Measurements from ENCODE around the gene MYBPC2. TPM values are rescaled to one million over a fixed set of nuclear protein-coding genes. Genes with fewer than 3 reads are reported as not detected.
A peak's percentile ranks its signal among the peaks of the same experiment; 100 is the strongest.

Gene MYBPC2
- total and polyA plus RNA-seq, 9 donors, result 15.6 to 93.4 (median 62.2) TPM

GRCh38 chr19:50425581-50425980, 7.1 kb upstream of the MYBPC2 start:
- no peaks in the 10 kb centered on the region for H3K9me3 ChIP-seq (replicated peaks; ENCODE audit: control insufficient read depth, low read depth, low read length)
- WGBS (ENCODE audit: insufficient coverage), result 64% methylated on average over 5 of the region's 7 CpGs
- no peak for DNase-seq
- no peak overlapping the region for H3K27ac ChIP-seq (ENCODE audit: low read length)
- peaks cover 11% of the 10 kb centered on the region for H3K4me1 ChIP-seq (ENCODE audit: control insufficient read depth, insufficient read depth, low read length)
- no peak overlapping the region for H3K4me3 ChIP-seq (ENCODE audit: low read length)
- peaks cover 31% of the 10 kb centered on the region for H3K27me3 ChIP-seq (ENCODE audit: control insufficient read depth, insufficient read depth, low read length)
- no peaks in the 10 kb centered on the region for H3K36me3 ChIP-seq (ENCODE audit: control insufficient read depth, insufficient read depth, low read length)

DNA sequence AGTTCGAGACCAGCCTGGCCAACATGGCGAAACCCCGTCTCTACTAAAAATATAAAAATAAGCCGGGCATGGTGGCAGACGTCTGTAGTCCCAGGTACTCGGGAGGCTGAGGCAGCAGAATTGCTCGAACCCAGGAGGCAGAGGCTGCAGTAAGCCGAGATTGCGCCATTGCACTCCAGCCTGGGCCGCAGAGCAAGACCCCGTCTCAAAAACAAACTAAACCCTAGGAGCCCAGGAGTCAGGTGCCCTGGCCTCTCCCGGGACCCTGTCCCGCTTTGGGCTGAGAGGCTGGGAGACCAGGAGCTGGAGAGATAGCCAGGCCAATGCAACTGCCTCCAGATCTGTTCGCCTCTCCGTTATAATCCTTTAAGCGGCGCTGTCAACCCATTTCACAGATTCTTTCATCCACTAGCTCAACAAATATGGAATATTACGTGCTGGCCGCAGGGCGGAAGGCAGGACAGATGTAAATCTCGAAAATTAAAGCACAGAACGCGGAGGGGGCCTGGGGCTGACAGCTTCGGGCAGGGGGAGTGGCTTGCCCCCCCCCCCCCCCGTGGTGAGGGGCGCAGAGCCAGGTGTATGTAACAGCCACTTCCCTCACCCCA, 5.3 kb upstream of the MYBPC2 start:
- peaks cover 41% of the 10 kb centered on the region for H3K27me3 ChIP-seq (ENCODE audit: control insufficient read depth, insufficient read depth, low read length)
- no peaks in the 10 kb centered on the region for H3K36me3 ChIP-seq (ENCODE audit: control insufficient read depth, insufficient read depth, low read length)
- no peaks in the 10 kb centered on the region for H3K9me3 ChIP-seq (replicated peaks; ENCODE audit: control insufficient read depth, low read depth, low read length)
- peak overlapping the region; percentile 15 for H3K4me3 ChIP-seq (ENCODE audit: low read length)
- peaks cover 24% of the 10 kb centered on the region for H3K4me1 ChIP-seq (ENCODE audit: control insufficient read depth, insufficient read depth, low read length)
- peak overlapping the region; percentile 20 for H3K27ac ChIP-seq (ENCODE audit: low read length)
- no peak for DNase-seq
- WGBS (ENCODE audit: insufficient coverage), result 91% methylated on average over 14 of the region's 26 CpGs

DNA sequence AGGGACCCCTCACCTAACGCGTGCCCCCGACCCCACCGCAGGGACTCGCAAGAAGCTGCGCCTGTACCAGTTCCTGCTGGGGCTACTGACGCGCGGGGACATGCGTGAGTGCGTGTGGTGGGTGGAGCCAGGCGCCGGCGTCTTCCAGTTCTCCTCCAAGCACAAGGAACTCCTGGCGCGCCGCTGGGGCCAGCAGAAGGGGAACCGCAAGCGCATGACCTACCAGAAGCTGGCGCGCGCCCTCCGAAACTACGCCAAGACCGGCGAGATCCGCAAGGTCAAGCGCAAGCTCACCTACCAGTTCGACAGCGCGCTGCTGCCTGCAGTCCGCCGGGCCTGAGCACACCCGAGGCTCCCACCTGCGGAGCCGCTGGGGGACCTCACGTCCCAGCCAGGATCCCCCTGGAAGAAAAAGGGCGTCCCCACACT, 4.7 kb upstream of the MYBPC2 start:
- Histone ChIP-seq H3K4me1 (ENCODE audit: control insufficient read depth, insufficient read depth, low read length) (peaks cover 30% of the 10 kb centered on the region), H3K36me3 (ENCODE audit: control insufficient read depth, insufficient read depth, low read length) (no peaks in the 10 kb centered on the region), H3K4me3 (ENCODE audit: low read length) (peak overlapping the region; percentile 15), H3K9me3 (replicated peaks; ENCODE audit: control insufficient read depth, low read depth, low read length) (no peaks in the 10 kb centered on the region), H3K27me3 (ENCODE audit: control insufficient read depth, insufficient read depth, low read length) (peaks cover 47% of the 10 kb centered on the region), H3K27ac (ENCODE audit: low read length) (peak overlapping the region; percentile 29)
- 2% methylated on average over 34 of the region's 38 CpGs for WGBS (ENCODE audit: insufficient coverage)
- peak; percentile 95 for DNase-seq

DNA sequence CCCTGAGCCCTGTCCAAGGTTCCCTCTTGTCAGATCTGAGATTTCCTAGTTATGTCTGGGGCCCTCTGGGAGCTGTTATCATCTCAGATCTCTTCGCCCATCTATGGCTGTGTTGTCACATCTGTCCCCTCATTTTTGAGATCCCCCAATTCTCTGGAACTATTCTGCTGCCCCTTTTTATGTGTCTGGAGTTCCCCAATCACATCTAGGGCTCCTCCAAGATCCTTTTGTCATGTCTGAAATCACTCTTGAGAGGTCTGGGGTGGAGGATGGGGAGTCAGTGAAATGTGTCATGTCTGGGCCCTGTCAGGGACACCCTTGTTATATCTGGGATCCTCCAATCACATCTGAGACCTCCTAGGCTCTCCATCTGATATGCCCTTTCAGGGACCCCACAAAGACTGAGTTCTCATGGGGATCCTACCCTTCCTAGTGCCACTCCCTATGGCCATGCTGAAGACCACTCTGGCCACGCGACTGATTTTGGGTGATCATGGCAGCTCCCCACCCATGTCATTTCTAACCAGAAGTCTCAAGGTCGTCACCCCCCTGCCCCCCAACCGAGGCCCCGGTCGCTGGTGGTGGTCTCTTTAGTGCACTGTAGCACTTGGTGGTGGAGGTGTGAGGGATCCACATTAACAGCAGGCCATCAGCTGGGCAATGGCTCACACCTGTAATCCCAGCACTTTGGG, 3.8 kb upstream of the MYBPC2 start:
- Histone ChIP-seq H3K9me3 (replicated peaks; ENCODE audit: control insufficient read depth, low read depth, low read length) (no peaks in the 10 kb centered on the region), H3K4me1 (ENCODE audit: control insufficient read depth, insufficient read depth, low read length) (peaks cover 32% of the 10 kb centered on the region), H3K27ac (ENCODE audit: low read length) (no peak overlapping the region), H3K36me3 (ENCODE audit: control insufficient read depth, insufficient read depth, low read length) (no peaks in the 10 kb centered on the region), H3K27me3 (ENCODE audit: control insufficient read depth, insufficient read depth, low read length) (peaks cover 49% of the 10 kb centered on the region), H3K4me3 (ENCODE audit: low read length) (no peak overlapping the region)
- DNase-seq, result no peak
- 100% methylated on average over 1 of the region's 7 CpGs for WGBS (ENCODE audit: insufficient coverage)

GRCh38 chr19:50430888-50431342, 1.8 kb upstream of the MYBPC2 start:
- WGBS (ENCODE audit: insufficient coverage), result 10% methylated on average over 2 of the region's 13 CpGs
- no peaks in the 10 kb centered on the region for H3K36me3 ChIP-seq (ENCODE audit: control insufficient read depth, insufficient read depth, low read length)
- peak; percentile 25 for DNase-seq
- H3K4me3 ChIP-seq (ENCODE audit: low read length), result peak overlapping the region; percentile 57
- peaks cover 50% of the 10 kb centered on the region for H3K4me1 ChIP-seq (ENCODE audit: control insufficient read depth, insufficient read depth, low read length)
- H3K9me3 ChIP-seq (replicated peaks; ENCODE audit: control insufficient read depth, low read depth, low read length), result no peaks in the 10 kb centered on the region
- H3K27me3 ChIP-seq (ENCODE audit: control insufficient read depth, insufficient read depth, low read length), result peaks cover 52% of the 10 kb centered on the region
- H3K27ac ChIP-seq (ENCODE audit: low read length), result peak overlapping the region; percentile 92

DNA sequence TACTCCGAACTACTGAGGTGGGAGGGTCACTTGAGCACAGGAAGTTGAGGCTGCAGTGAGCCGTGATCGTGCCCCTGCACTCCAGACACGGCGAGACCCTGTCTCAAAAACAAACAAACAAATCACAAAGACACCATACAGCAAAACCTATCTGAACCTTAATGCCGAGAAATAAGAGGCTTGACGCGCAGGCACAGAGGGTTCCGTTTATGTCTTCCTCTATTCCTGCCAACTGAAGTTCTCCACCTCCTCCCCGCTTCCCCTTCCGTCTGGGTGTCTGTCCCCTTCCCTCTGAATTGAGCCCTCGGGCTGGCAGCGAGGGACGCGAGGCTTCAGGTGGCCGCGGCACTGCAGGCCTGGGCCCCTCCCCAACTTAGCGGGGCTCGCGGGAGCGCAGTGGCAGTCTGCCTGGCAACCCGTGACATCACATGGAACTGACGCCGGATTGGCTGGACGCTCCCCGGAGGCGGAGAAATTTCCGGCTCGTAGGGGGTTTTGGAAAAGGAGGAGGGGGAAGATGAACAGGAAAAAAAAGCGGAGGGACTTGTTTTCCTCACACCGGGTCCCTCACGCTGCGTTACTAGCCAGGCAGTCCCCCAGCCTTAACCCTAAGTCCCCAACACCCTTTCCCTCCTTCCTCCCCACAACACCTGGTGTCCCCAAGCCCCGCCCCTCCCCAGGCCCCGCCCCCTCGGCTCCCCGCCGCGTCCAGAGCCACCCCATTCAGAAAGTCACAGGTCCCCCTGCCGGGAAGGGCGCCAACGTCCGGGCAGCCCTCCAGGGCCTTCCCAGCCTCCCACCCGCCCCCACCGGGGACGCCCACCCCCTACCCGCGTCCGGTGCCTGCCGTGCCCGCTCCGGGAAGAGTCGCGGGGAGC, 1.1 kb upstream of the MYBPC2 start:
- no peaks in the 10 kb centered on the region for H3K36me3 ChIP-seq (ENCODE audit: control insufficient read depth, insufficient read depth, low read length)
- H3K27ac ChIP-seq (ENCODE audit: low read length), result peak overlapping the region; percentile 92
- peak overlapping the region; percentile 57 for H3K4me3 ChIP-seq (ENCODE audit: low read length)
- peak; percentile 90 for DNase-seq
- no peaks in the 10 kb centered on the region for H3K9me3 ChIP-seq (replicated peaks; ENCODE audit: control insufficient read depth, low read depth, low read length)
- WGBS (ENCODE audit: insufficient coverage), result under 1% methylated on average over 23 of the region's 54 CpGs
- peaks cover 50% of the 10 kb centered on the region for H3K4me1 ChIP-seq (ENCODE audit: control insufficient read depth, insufficient read depth, low read length)
- peaks cover 52% of the 10 kb centered on the region for H3K27me3 ChIP-seq (ENCODE audit: control insufficient read depth, insufficient read depth, low read length)

- Histone ChIP-seq H3K27me3 (ENCODE audit: control insufficient read depth, insufficient read depth, low read length) (peaks cover 41% of the 10 kb centered on the region), H3K4me3 (ENCODE audit: low read length) (peak overlapping the region; percentile 25), H3K36me3 (ENCODE audit: control insufficient read depth, insufficient read depth, low read length) (no peaks in the 10 kb centered on the region), H3K27ac (ENCODE audit: low read length) (peak overlapping the region; percentile 54), H3K9me3 (replicated peaks; ENCODE audit: control insufficient read depth, low read depth, low read length) (no peaks in the 10 kb centered on the region), H3K4me1 (ENCODE audit: control insufficient read depth, insufficient read depth, low read length) (peaks cover 41% of the 10 kb centered on the region)
- WGBS (ENCODE audit: insufficient coverage), result 73% methylated on average over 9 of the region's 19 CpGs
- DNase-seq, result no peak
Measured at GRCh38 chr19:50433201-50434180, 799 bp downstream of the MYBPC2 start.

DNA sequence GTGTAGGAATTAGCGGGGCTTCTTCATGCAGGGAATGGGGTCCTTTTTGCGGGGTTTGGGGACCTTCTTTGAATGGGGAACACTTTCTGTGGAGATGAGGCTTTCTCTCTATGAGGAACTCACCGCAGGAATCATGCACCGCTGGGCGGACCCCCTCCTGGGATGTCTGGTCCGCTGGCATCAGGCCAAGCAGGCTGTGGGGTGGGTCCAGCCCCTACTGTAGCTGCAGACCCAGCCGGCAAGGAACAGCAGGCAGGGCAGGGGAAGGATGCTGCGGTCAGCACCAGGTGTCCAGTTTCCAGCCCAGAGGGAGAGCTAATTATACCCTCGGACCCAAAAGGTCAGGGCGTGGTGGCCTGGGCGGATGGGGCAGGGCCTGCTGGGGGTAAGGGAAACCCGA, 1.8 kb downstream of the MYBPC2 start:
- H3K27ac ChIP-seq (ENCODE audit: low read length), result no peak overlapping the region
- peaks cover 32% of the 10 kb centered on the region for H3K27me3 ChIP-seq (ENCODE audit: control insufficient read depth, insufficient read depth, low read length)
- peak; percentile 49 for DNase-seq
- H3K4me3 ChIP-seq (ENCODE audit: low read length), result no peak overlapping the region
- peaks cover 40% of the 10 kb centered on the region for H3K4me1 ChIP-seq (ENCODE audit: control insufficient read depth, insufficient read depth, low read length)
- H3K9me3 ChIP-seq (replicated peaks; ENCODE audit: control insufficient read depth, low read depth, low read length), result no peaks in the 10 kb centered on the region
- no peaks in the 10 kb centered on the region for H3K36me3 ChIP-seq (ENCODE audit: control insufficient read depth, insufficient read depth, low read length)
- 34% methylated on average over 7 of the region's 12 CpGs for WGBS (ENCODE audit: insufficient coverage)

GRCh38 chr19:50435221-50435620, 2.5 kb downstream of the MYBPC2 start:
- H3K27ac ChIP-seq (ENCODE audit: low read length), result no peak overlapping the region
- 85% methylated on average over 12 of the region's 17 CpGs for WGBS (ENCODE audit: insufficient coverage)
- H3K27me3 ChIP-seq (ENCODE audit: control insufficient read depth, insufficient read depth, low read length), result peaks cover 32% of the 10 kb centered on the region

More at GRCh38 chr19:50435221-50435620, 2.5 kb downstream of the MYBPC2 start:
- no peak for DNase-seq
- Histone ChIP-seq H3K36me3 (ENCODE audit: control insufficient read depth, insufficient read depth, low read length) (no peaks in the 10 kb centered on the region), H3K4me1 (ENCODE audit: control insufficient read depth, insufficient read depth, low read length) (peaks cover 40% of the 10 kb centered on the region), H3K4me3 (ENCODE audit: low read length) (no peak overlapping the region), H3K9me3 (replicated peaks; ENCODE audit: control insufficient read depth, low read depth, low read length) (no peaks in the 10 kb centered on the region)
